Ishikawa (cell line): Measurements from ENCODE around the gene PROM1.
A peak's percentile ranks its signal among the peaks of the same experiment; 100 is the strongest.

Source experiments
- CEBPB ChIP-seq: IDR thresholded peaks from 2 replicates; pipeline ENCODE4 v1.6.1; 2012
- CREB1 ChIP-seq: IDR thresholded peaks from 2 replicates; pipeline ENCODE4 v1.6.1; 2012; ENCODE audit warnings: low read depth
- EGR1 ChIP-seq: IDR thresholded peaks from 2 replicates; pipeline ENCODE4 v1.6.1; 2012
- EP300 ChIP-seq: IDR thresholded peaks from 2 replicates; pipeline ENCODE4 v1.6.1; 2012; ENCODE audit warnings: borderline replicate concordance
- FOXM1 ChIP-seq: IDR thresholded peaks from 2 replicates; pipeline ENCODE4 v1.6.1; 2012; ENCODE audit warnings: low read depth, borderline replicate concordance
- NFIC ChIP-seq: IDR thresholded peaks from 2 replicates; pipeline ENCODE4 v1.6.1; 2012
- RAD21 ChIP-seq: IDR thresholded peaks from 2 replicates; pipeline ENCODE4 v1.6.1; 2012; ENCODE audit warnings: low read depth
- TAF1 ChIP-seq: IDR thresholded peaks from 2 replicates; pipeline ENCODE4 v1.6.1; 2012; ENCODE audit warnings: low read depth, mild to moderate bottlenecking
- TCF12 ChIP-seq: IDR thresholded peaks from 2 replicates; pipeline ENCODE4 v1.6.1; 2012; ENCODE audit warnings: low read depth
- TEAD4 ChIP-seq: IDR thresholded peaks from 2 replicates; pipeline ENCODE4 v1.6.1; 2012
- YY1 ChIP-seq: IDR thresholded peaks from 2 replicates; pipeline ENCODE4 v1.6.1; 2012; ENCODE audit warnings: low read depth
- ZBTB7A ChIP-seq: IDR thresholded peaks from 2 replicates; pipeline ENCODE4 v1.6.1; 2012; ENCODE audit warnings: low read depth
- TF ChIP-seq, protein P1 (sequence below): IDR thresholded peaks from 2 replicates; pipeline ENCODE4 v1.6.1; 2012
- TF ChIP-seq, protein P2 (sequence below): IDR thresholded peaks from 2 replicates; pipeline ENCODE4 v1.6.1; 2012
- TF ChIP-seq, protein P3 (sequence below): IDR thresholded peaks from 2 replicates; pipeline ENCODE4 v1.6.1; 2012; ENCODE audit warnings: low read depth, mild to moderate bottlenecking

Gene PROM1

DNA sequence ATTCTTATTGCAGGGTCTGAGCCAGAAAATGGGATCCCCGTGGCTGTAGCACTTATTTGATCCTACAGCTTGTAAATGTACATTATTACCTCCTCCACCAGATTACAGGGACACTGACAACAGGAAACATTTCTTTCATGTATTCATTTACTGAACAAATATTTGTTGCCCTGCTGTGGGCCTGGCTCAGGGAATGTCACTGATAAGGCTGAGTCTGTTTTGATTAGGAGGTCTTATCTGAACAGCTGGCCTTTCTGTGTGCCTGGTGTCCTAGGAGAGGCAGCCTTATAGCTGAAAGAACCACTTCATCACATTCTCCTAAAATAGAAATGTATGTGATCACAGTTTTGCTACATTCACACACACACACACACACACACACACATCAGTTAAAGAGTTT, 45.5 kb upstream of the PROM1 start:
- no peak for TF ChIP-seq EGR1
- TF ChIP-seq TEAD4: no peak
- TF ChIP-seq NFIC: no peak
- no peak for TF ChIP-seq TAF1
- TF ChIP-seq RAD21: no peak
- TF ChIP-seq YY1: no peak
- TF ChIP-seq FOXM1: no peak
- no peak for TF ChIP-seq CEBPB

DNA sequence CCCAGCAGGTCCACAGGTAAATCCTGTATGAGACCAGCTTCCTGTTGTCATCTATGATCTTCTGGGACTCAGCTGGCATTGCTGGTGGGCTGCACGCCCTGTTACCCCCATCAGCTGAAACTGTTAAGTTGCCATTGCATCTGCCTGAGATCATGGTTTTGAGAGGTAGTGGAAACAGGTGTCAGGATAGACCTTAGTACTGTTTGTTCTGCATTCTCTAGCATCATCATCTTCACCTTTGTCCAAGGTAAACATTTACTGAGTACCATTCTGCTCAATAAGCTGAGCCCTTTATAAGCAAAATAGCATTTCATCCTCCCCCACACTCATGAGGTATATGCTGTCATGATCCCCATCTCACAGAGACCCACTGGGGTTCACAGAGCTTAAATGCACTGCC, 42.9 kb upstream of the PROM1 start:
- TF ChIP-seq TEAD4: no peak
- TF ChIP-seq EGR1: no peak
- TF ChIP-seq CREB1: no peak
- TF ChIP-seq FOXM1: no peak
- TF ChIP-seq, protein P1, sequence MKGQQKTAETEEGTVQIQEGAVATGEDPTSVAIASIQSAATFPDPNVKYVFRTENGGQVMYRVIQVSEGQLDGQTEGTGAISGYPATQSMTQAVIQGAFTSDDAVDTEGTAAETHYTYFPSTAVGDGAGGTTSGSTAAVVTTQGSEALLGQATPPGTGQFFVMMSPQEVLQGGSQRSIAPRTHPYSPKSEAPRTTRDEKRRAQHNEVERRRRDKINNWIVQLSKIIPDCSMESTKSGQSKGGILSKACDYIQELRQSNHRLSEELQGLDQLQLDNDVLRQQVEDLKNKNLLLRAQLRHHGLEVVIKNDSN: no peak
- no peak for TF ChIP-seq TAF1
- no peak for TF ChIP-seq ZBTB7A
- TF ChIP-seq NFIC: no peak
- TF ChIP-seq CEBPB: no peak
- no peak for TF ChIP-seq TCF12
- TF ChIP-seq, protein P2, sequence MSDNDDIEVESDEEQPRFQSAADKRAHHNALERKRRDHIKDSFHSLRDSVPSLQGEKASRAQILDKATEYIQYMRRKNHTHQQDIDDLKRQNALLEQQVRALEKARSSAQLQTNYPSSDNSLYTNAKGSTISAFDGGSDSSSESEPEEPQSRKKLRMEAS: no peak
- TF ChIP-seq YY1: no peak

DNA sequence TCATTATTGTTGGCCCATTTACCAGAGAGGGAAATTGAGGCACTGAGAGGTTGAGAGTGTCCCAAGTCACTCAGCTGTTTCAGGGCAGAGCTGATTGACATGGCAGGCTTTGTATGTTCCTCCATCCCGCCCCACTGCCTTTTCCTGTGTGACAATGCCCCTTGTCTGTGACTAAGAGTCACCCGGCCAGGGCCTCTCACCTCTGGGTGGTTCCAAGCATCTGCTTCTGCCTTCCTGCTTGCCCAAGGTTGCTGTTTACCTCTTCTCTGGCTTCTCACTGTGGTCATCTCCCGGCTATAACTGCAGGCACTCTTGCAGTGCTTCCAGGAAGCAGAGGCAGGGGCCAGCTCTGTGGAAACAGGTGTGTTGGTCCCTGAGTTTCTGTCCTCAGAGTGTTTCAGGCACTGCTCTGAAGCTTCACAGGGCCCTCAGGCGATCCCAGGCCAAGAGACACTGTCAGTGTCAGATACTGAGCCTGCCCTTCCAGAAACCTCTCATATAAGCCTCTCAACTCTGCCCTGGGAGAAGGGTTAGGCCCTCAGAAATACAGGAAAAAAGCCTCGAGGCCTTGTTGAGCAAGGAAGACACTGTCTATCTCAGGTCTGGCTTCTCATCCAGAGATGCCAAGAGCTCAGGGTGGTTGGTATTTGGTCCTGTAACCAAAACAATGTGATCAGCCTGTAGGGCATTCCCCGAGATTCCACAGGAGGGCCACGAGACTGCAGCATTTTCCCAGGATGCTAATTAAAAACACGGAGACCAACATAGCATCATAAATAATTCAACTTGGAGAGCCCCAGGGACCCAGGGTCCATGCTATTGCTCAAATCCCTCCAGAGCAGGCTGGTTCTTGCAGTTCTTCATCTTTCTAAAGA, 42.0 kb upstream of the PROM1 start:
- TF ChIP-seq TCF12: no peak
- TF ChIP-seq ZBTB7A: no peak
- TF ChIP-seq YY1: no peak
- TF ChIP-seq TEAD4: no peak
- no peak for TF ChIP-seq FOXM1
- no peak for TF ChIP-seq TAF1
- TF ChIP-seq, protein P3, sequence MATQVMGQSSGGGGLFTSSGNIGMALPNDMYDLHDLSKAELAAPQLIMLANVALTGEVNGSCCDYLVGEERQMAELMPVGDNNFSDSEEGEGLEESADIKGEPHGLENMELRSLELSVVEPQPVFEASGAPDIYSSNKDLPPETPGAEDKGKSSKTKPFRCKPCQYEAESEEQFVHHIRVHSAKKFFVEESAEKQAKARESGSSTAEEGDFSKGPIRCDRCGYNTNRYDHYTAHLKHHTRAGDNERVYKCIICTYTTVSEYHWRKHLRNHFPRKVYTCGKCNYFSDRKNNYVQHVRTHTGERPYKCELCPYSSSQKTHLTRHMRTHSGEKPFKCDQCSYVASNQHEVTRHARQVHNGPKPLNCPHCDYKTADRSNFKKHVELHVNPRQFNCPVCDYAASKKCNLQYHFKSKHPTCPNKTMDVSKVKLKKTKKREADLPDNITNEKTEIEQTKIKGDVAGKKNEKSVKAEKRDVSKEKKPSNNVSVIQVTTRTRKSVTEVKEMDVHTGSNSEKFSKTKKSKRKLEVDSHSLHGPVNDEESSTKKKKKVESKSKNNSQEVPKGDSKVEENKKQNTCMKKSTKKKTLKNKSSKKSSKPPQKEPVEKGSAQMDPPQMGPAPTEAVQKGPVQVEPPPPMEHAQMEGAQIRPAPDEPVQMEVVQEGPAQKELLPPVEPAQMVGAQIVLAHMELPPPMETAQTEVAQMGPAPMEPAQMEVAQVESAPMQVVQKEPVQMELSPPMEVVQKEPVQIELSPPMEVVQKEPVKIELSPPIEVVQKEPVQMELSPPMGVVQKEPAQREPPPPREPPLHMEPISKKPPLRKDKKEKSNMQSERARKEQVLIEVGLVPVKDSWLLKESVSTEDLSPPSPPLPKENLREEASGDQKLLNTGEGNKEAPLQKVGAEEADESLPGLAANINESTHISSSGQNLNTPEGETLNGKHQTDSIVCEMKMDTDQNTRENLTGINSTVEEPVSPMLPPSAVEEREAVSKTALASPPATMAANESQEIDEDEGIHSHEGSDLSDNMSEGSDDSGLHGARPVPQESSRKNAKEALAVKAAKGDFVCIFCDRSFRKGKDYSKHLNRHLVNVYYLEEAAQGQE: no peak
- TF ChIP-seq, protein P2: no peak
- TF ChIP-seq, protein P1: no peak

DNA sequence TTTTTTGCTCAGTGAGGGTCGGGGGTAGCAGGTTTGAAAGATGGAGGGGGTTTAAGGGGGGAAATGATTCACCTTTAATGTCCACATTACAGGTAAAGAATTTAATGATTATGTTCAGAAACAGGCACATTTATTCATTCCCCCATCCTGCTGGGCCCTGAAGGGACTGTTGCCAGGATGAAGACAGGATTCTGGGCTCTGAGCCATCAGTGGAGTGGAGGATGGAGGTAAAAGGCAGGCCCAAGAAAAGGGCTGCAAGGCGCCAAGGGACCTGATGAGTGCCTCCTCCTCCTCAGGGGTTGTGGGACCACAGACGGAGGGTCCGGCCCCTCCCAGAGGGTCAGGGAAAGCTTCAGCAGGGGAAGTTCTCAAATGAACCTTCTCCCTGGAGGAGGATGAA, 40.4 kb upstream of the PROM1 start:
- TF ChIP-seq TAF1 (no peak), NFIC (0 out of 2 replicates have a peak, but pooled peaks have one; percentile 31)

DNA sequence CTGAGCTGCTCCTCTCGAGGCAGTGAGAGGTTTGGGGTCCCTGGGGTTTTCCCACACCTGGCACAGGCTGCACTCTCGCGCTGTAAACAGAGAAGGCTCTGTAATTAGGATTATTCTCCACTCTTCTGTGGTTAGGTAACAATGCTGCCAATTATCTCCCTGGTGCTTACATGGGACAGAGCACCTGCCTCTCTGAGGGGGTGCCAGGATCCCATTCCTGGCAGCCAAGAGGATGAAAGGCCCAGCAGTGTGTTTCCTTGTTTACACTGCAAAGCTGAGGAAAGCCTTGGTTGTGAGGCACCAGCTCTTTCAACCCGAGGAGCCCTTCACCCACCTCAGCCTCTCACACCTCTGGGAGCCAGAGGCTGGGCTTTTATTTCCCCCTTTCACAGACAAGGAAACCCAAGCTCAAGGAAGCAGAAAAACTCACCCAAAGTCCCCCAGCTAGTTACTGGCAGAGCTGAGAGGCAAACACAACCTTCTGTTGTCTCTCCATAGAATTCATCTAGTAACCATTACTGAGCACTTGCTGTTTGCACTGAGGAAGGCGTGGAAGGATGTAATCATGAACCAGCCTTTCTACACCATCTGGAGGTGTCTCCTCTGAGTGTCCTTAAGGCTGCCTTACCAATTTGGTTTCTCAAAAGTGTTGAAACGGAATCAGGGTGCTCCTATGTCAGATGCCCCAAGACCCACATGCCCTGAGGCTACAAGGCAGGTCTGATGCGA, 39.7 kb upstream of the PROM1 start:
- no peak for TF ChIP-seq CEBPB
- TF ChIP-seq EP300: no peak
- no peak for TF ChIP-seq TAF1
- TF ChIP-seq ZBTB7A: no peak
- TF ChIP-seq TCF12: no peak
- no peak for TF ChIP-seq TEAD4
- TF ChIP-seq RAD21: no peak
- TF ChIP-seq, protein P2: no peak
- TF ChIP-seq, protein P3: no peak
- no peak; the same call in 1 of the 2 replicates for TF ChIP-seq NFIC
- no peak for TF ChIP-seq YY1
- no peak for TF ChIP-seq EGR1
- no peak for TF ChIP-seq CREB1
- TF ChIP-seq, protein P1: no peak
- TF ChIP-seq FOXM1: no peak
